SK-N-DZ (cell line): ENCODE data around the gene CEP162.
"Not testable (repeated sequence)": the region's sequence is repeated elsewhere in the genome, so short reads cannot be mapped to it uniquely, and the experiment has no call there.

Experiments used
- DNase-seq: peaks from one replicate; pipeline ENCODE4 v3.0.0-alpha.2; 2015; ENCODE audit warnings: low spot score

CEP162 gene

GRCh38 chr6:84227044-84227433 is 404 bp downstream of the CEP162 start:
- DNase-seq: no peak

DNA sequence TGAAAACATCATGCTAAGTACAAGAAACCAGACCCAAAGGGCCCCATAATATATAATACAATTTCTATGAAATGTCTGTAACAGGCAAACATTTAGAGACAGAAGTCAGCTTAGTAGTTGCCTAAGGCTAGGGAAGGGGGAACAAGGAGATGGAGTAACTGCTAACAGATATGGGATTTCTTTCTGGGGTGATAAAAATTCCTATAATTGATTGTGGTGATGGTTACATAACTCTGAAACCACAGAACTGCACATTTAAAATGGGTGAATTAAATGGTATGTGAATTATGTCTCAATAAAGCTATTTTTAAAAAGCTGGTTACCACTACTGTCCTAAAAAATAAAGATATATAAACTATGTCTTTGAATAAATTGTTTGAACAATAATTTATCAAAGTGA is 3.2 kb downstream of the CEP162 start:
- no peak for DNase-seq

DNA sequence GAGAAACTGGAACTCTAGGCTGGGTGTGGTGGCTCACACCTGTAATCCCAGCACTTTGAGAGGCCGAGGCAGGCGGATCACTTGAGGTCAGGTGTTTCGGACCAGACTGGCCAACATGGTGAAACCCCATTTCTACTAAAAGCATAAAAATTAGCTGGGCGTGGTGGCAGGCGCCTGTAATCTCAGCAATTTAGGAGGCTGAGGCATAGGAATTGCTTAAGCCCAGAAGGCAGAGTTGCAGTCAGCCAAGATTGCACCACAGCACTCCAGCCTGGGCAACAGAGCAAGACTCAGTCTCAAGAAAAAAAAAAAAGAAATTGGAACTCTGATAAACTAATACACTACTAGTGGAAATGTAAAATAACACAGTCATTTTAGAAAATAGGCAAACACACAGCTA is 3.8 kb downstream of the CEP162 start:
- not testable (repeated sequence) for DNase-seq

- DNase-seq: no peak
Measured at GRCh38 chr6:84222426-84222825, 5.0 kb downstream of the CEP162 start.

- DNase-seq: peak; percentile 20
Measured at GRCh38 chr6:84220809-84221409, 6.5 kb downstream of the CEP162 start.

DNA sequence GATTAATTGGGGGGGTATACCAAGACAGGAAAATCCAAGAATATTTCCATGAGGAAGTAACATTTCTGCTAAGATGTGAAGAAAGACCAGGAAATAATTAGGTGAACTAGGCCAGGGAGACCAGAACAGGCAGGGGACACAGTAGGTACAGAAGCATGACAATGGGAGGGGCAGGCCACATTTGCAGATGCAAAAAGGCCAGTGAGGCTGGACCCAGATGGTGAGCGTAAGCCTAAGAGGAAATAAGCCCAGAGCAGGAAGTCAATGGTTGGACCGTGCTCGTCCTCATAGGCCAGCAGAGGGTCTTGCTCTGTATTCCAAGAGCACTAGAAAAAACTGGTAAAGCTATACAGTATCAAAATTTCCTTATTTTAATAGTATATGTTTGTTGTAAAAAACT is 9.4 kb downstream of the CEP162 start:
- DNase-seq: no peak

- DNase-seq: no peak
Measured at GRCh38 chr6:84213217-84213616, 14.2 kb downstream of the CEP162 start.

GRCh38 chr6:84204011-84204410 is 23.4 kb downstream of the CEP162 start:
- no peak for DNase-seq

GRCh38 chr6:84199987-84200386 is 27.5 kb downstream of the CEP162 start:
- DNase-seq: not testable (repeated sequence)

- DNase-seq: no peak
Measured at GRCh38 chr6:84197708-84198107, 29.7 kb downstream of the CEP162 start.

GRCh38 chr6:84193114-84193708 is 34.2 kb downstream of the CEP162 start:
- no peak for DNase-seq

DNA sequence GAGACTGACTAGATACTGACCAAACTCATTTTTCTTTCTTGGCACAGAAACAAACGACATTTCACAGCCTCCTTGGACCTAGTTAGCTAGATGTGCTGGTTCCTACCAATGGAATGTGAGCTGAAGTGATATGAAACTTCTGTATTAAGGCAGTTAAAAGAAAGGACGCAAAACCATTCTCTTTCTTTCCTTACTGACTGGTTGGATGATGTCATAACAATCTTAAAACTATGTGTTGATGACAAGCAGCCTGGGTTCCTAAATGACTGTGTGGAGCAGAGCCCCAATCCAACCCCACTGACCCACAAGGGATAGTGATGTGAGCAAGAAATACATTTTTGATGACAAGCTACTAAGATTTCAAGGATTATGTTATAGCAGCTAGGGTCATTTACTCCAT is 35.6 kb downstream of the CEP162 start:
- no peak for DNase-seq

GRCh38 chr6:84189356-84189755 is 38.1 kb downstream of the CEP162 start:
- DNase-seq: not testable (repeated sequence)

GRCh38 chr6:84183430-84183829 is 44.0 kb downstream of the CEP162 start:
- DNase-seq: no peak

GRCh38 chr6:84182001-84182400 is 45.4 kb downstream of the CEP162 start:
- DNase-seq: no peak

DNA sequence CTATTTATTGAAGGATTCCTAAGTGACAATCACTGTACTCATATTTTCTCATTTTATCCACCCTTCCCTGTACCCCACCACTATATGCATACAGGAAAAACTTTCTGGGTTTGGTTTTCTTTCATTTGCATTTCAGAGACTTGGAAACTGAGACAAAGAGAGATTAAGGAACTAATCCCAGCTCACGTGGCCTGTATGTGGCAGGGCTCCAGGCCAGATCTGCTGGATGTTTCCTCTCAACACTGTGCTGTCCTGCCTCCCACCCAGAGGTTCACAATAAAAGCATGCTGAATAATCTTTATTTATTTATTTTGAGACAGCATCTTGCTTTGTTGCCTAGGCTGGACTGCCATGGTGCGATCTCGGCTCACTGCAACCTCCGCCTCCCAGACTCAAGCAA is 50.2 kb downstream of the CEP162 start:
- no peak for DNase-seq

- no peak for DNase-seq
Measured at GRCh38 chr6:84172574-84172973, 54.9 kb downstream of the CEP162 start.

DNA sequence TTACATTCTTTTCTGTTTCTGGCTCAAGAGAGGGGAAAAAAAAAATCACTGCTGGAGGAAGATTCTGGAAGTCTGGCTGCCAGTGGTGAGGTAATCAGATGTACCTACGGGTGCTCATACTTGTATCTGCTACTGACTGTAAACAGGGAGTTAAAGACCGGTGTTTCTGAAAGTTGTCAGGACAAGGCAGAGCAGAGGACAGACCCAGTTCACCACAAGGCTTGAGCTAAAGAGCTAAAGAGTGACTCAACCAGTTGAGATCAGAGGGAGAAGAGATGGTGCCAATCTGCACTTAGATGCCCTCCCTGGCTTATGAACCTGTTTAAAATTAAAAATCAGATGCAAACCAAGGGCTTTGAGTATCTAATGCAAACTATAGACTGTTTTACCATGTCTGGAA is 55.4 kb downstream of the CEP162 start:
- DNase-seq: no peak

DNA sequence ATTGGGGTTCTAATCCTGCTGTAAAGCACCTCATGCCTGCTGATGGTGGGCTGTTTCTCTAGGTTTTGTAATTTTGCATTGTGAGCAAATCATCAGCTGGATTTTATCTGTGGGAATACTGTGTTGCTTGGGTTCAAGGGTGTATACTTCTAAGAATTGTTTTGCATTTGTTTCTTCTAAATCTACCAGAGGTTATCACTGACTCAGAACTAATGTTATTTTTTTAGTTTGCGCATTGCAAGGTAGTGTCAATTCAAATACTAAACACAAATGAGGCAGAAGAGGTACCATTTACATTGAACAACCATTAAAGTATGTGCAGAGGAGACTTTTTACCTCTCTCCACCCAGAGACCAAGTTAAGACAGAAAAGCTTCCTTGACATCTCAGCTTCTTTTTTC is 60.0 kb downstream of the CEP162 start:
- no peak for DNase-seq

- DNase-seq: no peak
Measured at GRCh38 chr6:84166395-84166794, 61.0 kb downstream of the CEP162 start.

DNA sequence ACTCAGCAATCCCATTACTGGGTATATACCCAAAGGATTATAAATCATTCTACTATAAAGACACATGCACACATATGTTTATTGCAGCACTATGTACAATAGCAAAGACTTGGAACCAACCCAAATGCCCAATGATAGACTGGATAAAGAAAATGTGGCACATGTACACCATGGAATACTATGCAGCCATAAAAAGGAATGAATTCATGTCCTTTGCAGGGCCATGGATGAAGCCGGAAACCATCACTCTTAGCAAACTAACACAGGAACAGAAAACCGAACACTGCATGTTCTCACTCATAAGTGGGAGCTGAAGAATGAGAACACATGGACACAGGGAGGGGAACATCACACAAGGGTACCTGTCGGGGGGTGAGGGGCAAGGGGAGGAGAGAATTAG is 63.1 kb downstream of the CEP162 start:
- not testable (repeated sequence) for DNase-seq

GRCh38 chr6:84161190-84161589 is 66.3 kb downstream of the CEP162 start:
- DNase-seq: no peak

DNA sequence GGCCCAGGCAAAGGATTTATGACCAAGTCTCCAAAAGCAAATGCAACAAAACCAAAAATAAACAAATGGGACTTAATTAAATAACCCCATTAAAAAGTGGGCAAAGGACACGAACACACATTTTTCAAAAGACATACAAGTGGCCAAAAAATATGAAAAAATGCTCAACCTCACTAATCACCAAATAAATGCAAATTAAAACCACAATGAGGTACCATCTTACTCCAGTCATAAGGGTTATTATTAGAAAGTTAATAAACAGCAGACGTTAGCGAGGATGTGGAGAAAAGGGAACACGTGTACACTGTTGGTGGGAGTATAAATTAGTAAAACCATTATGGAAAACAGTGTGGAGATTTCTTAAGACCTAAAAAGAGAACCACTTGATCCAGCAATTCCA is 71.1 kb downstream of the CEP162 start:
- no peak for DNase-seq

- DNase-seq: no peak
Measured at GRCh38 chr6:84151669-84152068, 75.8 kb downstream of the CEP162 start.
